GM23338 (cell line): ENCODE results near the gene MAP3K6. TPM values are rescaled to one million over a fixed set of nuclear protein-coding genes. Genes with fewer than 3 reads are reported as not detected.

Source experiments
- ATAC-seq: fragments of 200-7000 bp; cut with Tn5 transposase; 3 replicates; pipeline ENCODE4 v1.9.1; 2020
- DNase-seq: peaks from one replicate; pipeline ENCODE4 v3.0.0-alpha.2; 2015; ENCODE audit warnings: low spot score
- H2AFZ ChIP-seq: fragments of 200-600 bp; sonication (generic); 2 replicates; pipeline ENCODE4 v1.8.0; 2016; ENCODE audit warnings: antibody characterized with exemption, mild to moderate bottlenecking, moderate library complexity
- H3F3A ChIP-seq: fragments of 200-600 bp; sonication (generic); replicated peaks from 2 replicates; pipeline ENCODE4 v1.8.0; 2017; ENCODE audit warnings: antibody characterized with exemption, mixed run types, low read depth
- H3K27ac ChIP-seq: fragments of 200-600 bp; sonication (generic); 2 replicates; pipeline ENCODE4 v1.6.1; 2016; ENCODE audit warnings: low read depth
- H3K27me3 ChIP-seq: fragments of 200-600 bp; sonication (generic); 2 replicates; pipeline ENCODE4 v1.8.0; 2016; ENCODE audit warnings: mild to moderate bottlenecking, mixed run types, moderate library complexity; ENCODE audit not compliant: insufficient read depth
- H3K36me3 ChIP-seq: fragments of 200-600 bp; sonication (generic); 2 replicates; pipeline ENCODE4 v1.8.0; 2016; ENCODE audit warnings: mild to moderate bottlenecking; ENCODE audit not compliant: insufficient read depth
- H3K4me1 ChIP-seq: fragments of 200-600 bp; sonication (generic); 2 replicates; pipeline ENCODE4 v1.8.0; 2016; ENCODE audit warnings: mild to moderate bottlenecking, moderate library complexity; ENCODE audit not compliant: insufficient read depth
- H3K4me2 ChIP-seq: fragments of 200-600 bp; sonication (generic); 2 replicates; pipeline ENCODE4 v1.7.1; 2017; ENCODE audit warnings: mixed run types
- H3K4me3 ChIP-seq: fragments of 200-600 bp; sonication (generic); 2 replicates; pipeline ENCODE4 v1.6.1; 2016; ENCODE audit warnings: mixed run types
- H3K79me2 ChIP-seq: fragments of 200-600 bp; sonication (generic); replicated peaks from 2 replicates; pipeline ENCODE4 v1.8.0; 2017; ENCODE audit warnings: mild to moderate bottlenecking; ENCODE audit not compliant: insufficient read depth
- H3K9me2 ChIP-seq: fragments of 200-600 bp; sonication (generic); 2 replicates; pipeline ENCODE4 v1.8.0; 2017; ENCODE audit not compliant: insufficient read depth
- H4K20me1 ChIP-seq: fragments of 200-600 bp; sonication (generic); replicated peaks from 2 replicates; pipeline ENCODE4 v1.8.0; 2017; ENCODE audit warnings: mild to moderate bottlenecking; ENCODE audit not compliant: insufficient read depth
- H3K27ac Mint-ChIP-seq: 2 replicates; pipeline ENCODE4 v1.8.0; 2020; ENCODE audit warnings: inconsistent platforms, mild to moderate bottlenecking, moderate library complexity, mixed read lengths
- H3K27me3 Mint-ChIP-seq: 3 replicates; pipeline ENCODE4 v1.8.0; 2022; ENCODE audit warnings: low read depth, mild to moderate bottlenecking, moderate library complexity, mixed read lengths, inconsistent platforms; ENCODE audit not compliant: insufficient read depth, poor library complexity
- H3K36me3 Mint-ChIP-seq: 3 replicates; pipeline ENCODE4 v1.8.0; 2021; ENCODE audit warnings: low read depth, mild to moderate bottlenecking, inconsistent platforms, moderate library complexity, mixed read lengths
- H3K4me1 Mint-ChIP-seq: 3 replicates; pipeline ENCODE4 v1.8.0; 2020; ENCODE audit warnings: mild to moderate bottlenecking, inconsistent platforms, mixed read lengths
- H3K4me3 Mint-ChIP-seq: 3 replicates; pipeline ENCODE4 v1.8.0; 2021; ENCODE audit warnings: moderate library complexity, mild to moderate bottlenecking, inconsistent platforms, mixed read lengths
- H3K9me3 Mint-ChIP-seq: 3 replicates; pipeline ENCODE4 v1.8.0; 2020; ENCODE audit warnings: moderate library complexity, mild to moderate bottlenecking, inconsistent platforms, mixed read lengths
- CREB1 ChIP-seq: fragments of 250-450 bp; sonication (Bioruptor Pico); IDR thresholded peaks from 2 replicates; pipeline ENCODE4 v1.5.0; 2020; ENCODE audit warnings: low read depth, mild to moderate bottlenecking, moderate library complexity
- EZH2phosphoT487 ChIP-seq: fragments of 200-600 bp; sonication (generic); IDR thresholded peaks from one replicate; pipeline ENCODE4 v1.8.1; 2018; ENCODE audit warnings: antibody characterized with exemption; ENCODE audit not compliant: unreplicated experiment
- JUNB ChIP-seq: IDR thresholded peaks from one replicate; pipeline ENCODE4 v1.6.1; 2016; ENCODE audit warnings: antibody characterized with exemption; ENCODE audit not compliant: unreplicated experiment
- POLR2AphosphoS5 ChIP-seq: IDR thresholded peaks from 2 replicates; pipeline ENCODE4 v1.6.1; 2016; ENCODE audit warnings: antibody characterized with exemption, low read depth
- STAT1 ChIP-seq: IDR thresholded peaks from one replicate; pipeline ENCODE4 v1.6.1; 2016; ENCODE audit warnings: antibody characterized with exemption; ENCODE audit not compliant: unreplicated experiment
- ZNF114 ChIP-seq: fragments of 250-450 bp; sonication (Bioruptor Pico); IDR thresholded peaks from 2 replicates; pipeline ENCODE4 v1.5.0; 2020; ENCODE audit warnings: mild to moderate bottlenecking, moderate library complexity
- ZNF331 ChIP-seq: fragments of 250-450 bp; sonication (Bioruptor Pico); IDR thresholded peaks from 2 replicates; pipeline ENCODE4 v1.5.0; 2020; ENCODE audit warnings: low read depth, mild to moderate bottlenecking, moderate library complexity
- ZNF462 ChIP-seq: fragments of 250-450 bp; sonication (Bioruptor Pico); IDR thresholded peaks from 2 replicates; pipeline ENCODE4 v1.5.0; 2020; ENCODE audit warnings: mild to moderate bottlenecking, moderate library complexity
- polyA plus RNA-seq: library from polyadenylated mRNA; unstranded; fragments of >200 nt; fragmentation: Nextera tagmentation; extraction: Ambion mirVana; gene quantifications from 2 replicates; pipeline ENCODE4 v1.2.1, GENCODE V29; 2016
- total RNA-seq: library from RNA; depleted of rRNA; stranded (reverse); fragments of >200 nt; shearing (Covaris generic); gene quantifications from 2 replicates; pipeline ENCODE4 v1.2.3, GENCODE V29; 2014
- TF ChIP-seq, protein P1 (sequence below), 2 experiments: fragments of 200-600 bp in 1 of 2; sonication (generic) in 1 of 2; conservative IDR thresholded peaks; 2 replicates each; pipeline versions ENCODE4 v1.5.1 to v1.6.1; 2016 to 2017; ENCODE audit warnings: antibody characterized with exemption in 2 of 2, low read depth in 2 of 2, mild to moderate bottlenecking in 2 of 2, moderate library complexity in 1 of 2
- TF ChIP-seq, protein P2 (sequence below): IDR thresholded peaks from one replicate; pipeline ENCODE4 v1.6.1; 2018; ENCODE audit warnings: antibody characterized with exemption; ENCODE audit not compliant: unreplicated experiment

MAP3K6 gene
- total and polyA plus RNA-seq, 2 experiments from 2014 or later, result 8.2 to 10.6 TPM

GRCh38 chr1:27364696-27365371 lies 1.9 kb downstream of the MAP3K6 start (continued):
- no peak for TF ChIP-seq JUNB
- TF ChIP-seq ZNF462, result no peak
- TF ChIP-seq EZH2phosphoT487, result no peak
- TF ChIP-seq STAT1, result no peak
- TF ChIP-seq ZNF331, result no peak
- TF ChIP-seq POLR2AphosphoS5, result no peak

GRCh38 chr1:27363766-27364695 lies 2.7 kb downstream of the MAP3K6 start:
- TF ChIP-seq, protein P1, sequence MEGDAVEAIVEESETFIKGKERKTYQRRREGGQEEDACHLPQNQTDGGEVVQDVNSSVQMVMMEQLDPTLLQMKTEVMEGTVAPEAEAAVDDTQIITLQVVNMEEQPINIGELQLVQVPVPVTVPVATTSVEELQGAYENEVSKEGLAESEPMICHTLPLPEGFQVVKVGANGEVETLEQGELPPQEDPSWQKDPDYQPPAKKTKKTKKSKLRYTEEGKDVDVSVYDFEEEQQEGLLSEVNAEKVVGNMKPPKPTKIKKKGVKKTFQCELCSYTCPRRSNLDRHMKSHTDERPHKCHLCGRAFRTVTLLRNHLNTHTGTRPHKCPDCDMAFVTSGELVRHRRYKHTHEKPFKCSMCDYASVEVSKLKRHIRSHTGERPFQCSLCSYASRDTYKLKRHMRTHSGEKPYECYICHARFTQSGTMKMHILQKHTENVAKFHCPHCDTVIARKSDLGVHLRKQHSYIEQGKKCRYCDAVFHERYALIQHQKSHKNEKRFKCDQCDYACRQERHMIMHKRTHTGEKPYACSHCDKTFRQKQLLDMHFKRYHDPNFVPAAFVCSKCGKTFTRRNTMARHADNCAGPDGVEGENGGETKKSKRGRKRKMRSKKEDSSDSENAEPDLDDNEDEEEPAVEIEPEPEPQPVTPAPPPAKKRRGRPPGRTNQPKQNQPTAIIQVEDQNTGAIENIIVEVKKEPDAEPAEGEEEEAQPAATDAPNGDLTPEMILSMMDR (conservative IDR thresholded peaks at IDR 0.05; ENCODE audit: low read depth in 2 of 2), result no peak
- TF ChIP-seq, protein P2, sequence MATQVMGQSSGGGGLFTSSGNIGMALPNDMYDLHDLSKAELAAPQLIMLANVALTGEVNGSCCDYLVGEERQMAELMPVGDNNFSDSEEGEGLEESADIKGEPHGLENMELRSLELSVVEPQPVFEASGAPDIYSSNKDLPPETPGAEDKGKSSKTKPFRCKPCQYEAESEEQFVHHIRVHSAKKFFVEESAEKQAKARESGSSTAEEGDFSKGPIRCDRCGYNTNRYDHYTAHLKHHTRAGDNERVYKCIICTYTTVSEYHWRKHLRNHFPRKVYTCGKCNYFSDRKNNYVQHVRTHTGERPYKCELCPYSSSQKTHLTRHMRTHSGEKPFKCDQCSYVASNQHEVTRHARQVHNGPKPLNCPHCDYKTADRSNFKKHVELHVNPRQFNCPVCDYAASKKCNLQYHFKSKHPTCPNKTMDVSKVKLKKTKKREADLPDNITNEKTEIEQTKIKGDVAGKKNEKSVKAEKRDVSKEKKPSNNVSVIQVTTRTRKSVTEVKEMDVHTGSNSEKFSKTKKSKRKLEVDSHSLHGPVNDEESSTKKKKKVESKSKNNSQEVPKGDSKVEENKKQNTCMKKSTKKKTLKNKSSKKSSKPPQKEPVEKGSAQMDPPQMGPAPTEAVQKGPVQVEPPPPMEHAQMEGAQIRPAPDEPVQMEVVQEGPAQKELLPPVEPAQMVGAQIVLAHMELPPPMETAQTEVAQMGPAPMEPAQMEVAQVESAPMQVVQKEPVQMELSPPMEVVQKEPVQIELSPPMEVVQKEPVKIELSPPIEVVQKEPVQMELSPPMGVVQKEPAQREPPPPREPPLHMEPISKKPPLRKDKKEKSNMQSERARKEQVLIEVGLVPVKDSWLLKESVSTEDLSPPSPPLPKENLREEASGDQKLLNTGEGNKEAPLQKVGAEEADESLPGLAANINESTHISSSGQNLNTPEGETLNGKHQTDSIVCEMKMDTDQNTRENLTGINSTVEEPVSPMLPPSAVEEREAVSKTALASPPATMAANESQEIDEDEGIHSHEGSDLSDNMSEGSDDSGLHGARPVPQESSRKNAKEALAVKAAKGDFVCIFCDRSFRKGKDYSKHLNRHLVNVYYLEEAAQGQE, result no peak
- TF ChIP-seq ZNF114 (no peak), CREB1 (no peak)
- Histone ChIP-seq H3K36me3 (no peaks in the 10 kb centered on the region), H3K27me3 (peaks cover 33% of the 10 kb centered on the region), H4K20me1 (no peaks in the 10 kb centered on the region), H2AFZ (no peak overlapping the region), H3K9me2 (no peaks in the 10 kb centered on the region), H3F3A (peaks cover 17% of the 10 kb centered on the region; the same call in 1 of the 2 replicates), H3K79me2 (no peaks in the 10 kb centered on the region), H3K4me1 (peaks cover 24% of the 10 kb centered on the region), H3K4me3 (no peak overlapping the region), H3K4me2 (no peak overlapping the region), H3K27ac (no peak overlapping the region)
- Mint-ChIP-seq H3K27ac (no peak overlapping the region), H3K9me3 (no peaks in the 10 kb centered on the region), H3K4me1 (peaks cover 32% of the 10 kb centered on the region), H3K27me3 (peaks cover 36% of the 10 kb centered on the region), H3K36me3 (no peaks in the 10 kb centered on the region), H3K4me3 (peak overlapping the region; percentile 3; the same call in 1 of the 3 replicates)
- ATAC-seq (no peak), DNase-seq (no peak)
